ENCODE results near the gene RNFT2.

- TF ChIP-seq CTCF (IDR thresholded peaks at IDR 0.05), result no peak
- TF ChIP-seq POLR2A (IDR thresholded peaks at IDR 0.05), result no peak
These were observed 6.7 kb downstream of the RNFT2 start for GRCh38 chr12:116744766-116745165.

Data from gastroesophageal sphincter (tissue), 3 donors.